ENCODE measurements around the gene AIPL1.

GRCh38 chr17:6480303-6480675, 45.4 kb upstream of the AIPL1 start:
- TF ChIP-seq CTCF (IDR thresholded peaks at IDR 0.05 in 8 of 11, conservative IDR thresholded peaks at IDR 0.05 in 3 of 11) (no peak), POLR2A (IDR thresholded peaks at IDR 0.05) (no peak), POLR2AphosphoS5 (IDR thresholded peaks at IDR 0.05) (no peak)
